EH (cell line): ENCODE results near the gene PTP4A2.
A peak's percentile ranks its signal among the peaks of the same experiment; 100 is the strongest.
"Not testable (repeated sequence)": the region's sequence is repeated elsewhere in the genome, so short reads cannot be mapped to it uniquely, and the experiment has no call there.

Source experiments
- DNase-seq: peaks from one replicate; pipeline ENCODE4 v3.0.0-alpha.2; 2015; ENCODE audit warnings: low read depth

PTP4A2 gene

DNA sequence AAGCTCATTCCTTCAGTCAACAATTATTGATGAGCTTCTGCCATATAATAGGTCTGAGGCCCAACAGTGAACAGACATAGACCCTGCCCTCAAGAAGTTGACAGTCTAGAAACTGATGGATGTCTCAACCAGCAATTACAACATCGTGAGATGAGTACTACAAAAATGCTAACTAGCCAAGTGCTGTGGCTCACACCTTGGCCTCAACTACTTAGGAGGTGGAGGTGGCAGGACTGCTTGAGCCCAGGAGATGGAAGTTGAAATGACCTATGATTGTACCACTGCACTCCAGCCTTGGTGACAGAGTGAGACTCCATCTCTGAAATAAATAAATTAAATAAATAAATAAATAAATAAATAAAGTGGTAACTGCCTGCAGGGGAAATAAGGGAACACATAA, 11.7 kb upstream of the PTP4A2 start:
- no peak for DNase-seq

DNA sequence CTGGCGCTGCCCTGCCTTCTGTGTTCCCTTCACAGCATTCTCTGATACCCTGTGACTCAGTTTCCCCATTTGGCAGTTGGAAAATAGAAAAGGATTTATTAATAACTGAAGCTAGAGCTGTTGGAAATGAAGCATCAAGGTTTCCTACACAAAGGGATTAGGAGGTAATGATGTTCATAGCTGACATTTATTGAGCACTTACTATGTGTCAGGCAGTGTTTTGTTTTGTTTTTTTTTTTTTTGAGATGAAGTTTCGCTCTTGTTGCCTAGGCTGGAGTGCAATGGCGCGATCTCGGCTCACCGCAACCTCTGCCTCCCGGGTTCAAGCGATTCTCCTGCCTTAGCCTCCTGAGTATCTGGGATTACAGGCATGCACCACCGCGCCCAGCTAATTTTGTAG, 7.5 kb upstream of the PTP4A2 start:
- not testable (repeated sequence) for DNase-seq

DNA sequence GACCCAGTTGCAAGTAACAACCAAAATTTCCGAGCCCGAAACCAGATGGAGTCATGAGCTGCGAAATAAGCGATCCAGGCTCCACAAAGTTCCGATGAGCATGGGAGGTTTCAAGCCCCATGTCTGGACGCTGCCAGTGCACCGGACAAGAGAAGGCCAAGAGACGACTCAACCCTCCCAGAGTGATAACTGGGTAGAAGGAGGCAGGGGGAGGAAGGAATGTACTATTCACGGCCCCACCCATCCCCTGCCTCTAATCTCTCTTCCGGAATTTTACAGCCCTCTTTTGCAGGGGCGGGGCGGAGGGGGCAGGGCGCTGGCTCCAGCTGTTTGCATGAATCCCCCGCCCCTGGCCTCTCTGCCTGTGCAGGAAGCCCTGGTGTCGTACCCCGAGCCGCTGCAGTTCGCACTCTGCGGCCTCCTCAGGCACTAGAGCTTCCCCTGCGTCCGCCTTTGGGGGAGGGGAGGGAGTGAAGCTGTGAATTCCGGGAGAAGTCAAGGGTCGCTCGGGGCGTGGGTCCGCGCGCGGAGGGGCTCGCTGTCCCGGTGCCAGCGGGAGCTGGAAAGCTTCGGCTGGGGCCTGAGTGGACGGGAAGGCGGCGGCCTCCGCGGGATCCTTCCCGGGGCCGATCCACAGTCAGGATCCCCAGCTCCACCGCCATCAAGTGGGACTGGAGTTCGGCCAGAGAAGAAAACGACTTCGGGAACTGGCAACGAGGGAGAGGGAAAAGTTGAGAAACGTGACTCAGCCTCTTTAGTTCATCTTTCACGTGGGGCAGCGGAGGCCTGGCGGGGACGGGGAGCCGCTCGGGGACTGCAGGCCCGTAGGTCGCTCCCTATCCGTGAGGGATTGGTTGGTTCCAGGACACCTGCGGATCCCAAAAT, 6.3 kb upstream of the PTP4A2 start:
- peak; percentile 93 for DNase-seq

DNA sequence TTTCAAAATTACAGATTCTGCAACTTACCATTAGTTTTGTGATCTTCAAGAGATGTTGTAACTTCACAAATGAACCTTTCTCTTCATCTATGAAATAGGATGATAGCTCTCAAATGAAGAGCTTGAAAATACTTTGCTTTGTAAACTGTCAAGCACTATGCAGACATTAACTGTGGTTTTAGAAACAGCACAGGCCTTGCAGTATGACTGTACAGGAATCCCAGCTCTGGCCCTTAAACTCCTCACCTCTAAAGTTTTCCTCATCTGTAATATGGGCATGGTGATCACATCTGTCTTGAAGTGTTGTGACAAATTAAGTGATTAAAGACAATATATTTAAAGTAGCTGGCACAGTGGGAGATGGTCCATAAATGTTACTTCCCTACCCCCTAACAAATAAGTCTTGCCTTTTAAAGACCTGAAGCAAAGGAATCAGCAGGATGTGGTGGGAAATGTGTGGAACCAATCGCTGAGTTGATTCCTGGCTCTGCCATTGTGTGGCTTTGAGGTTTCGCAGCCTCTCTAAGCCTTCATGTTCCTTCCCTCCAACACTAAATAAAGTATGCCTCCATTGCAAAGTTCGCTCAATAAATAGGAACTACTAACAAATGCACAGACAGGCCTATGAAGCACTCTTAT, 5.5 kb upstream of the PTP4A2 start:
- peak; percentile 36 for DNase-seq

DNA sequence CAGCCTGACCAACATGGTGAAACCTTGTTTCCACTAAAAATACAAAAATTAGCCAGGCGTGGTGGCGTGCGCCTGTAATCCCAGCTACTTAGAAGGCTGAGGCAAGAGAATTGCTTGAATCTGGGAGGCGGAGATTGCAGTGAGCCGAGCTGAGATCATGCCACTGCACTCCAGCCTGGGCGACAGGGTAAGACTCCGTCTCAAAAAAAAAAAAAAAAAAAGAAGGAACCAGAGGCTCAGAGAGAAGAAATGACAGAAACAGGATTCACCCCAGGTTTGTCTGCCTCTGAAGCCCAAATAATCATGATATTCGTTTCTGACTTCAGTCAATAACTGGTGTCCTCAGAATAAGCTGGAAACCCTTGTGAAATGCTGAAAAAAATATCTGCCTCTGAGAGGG, 3.9 kb upstream of the PTP4A2 start:
- not testable (repeated sequence) for DNase-seq

DNA sequence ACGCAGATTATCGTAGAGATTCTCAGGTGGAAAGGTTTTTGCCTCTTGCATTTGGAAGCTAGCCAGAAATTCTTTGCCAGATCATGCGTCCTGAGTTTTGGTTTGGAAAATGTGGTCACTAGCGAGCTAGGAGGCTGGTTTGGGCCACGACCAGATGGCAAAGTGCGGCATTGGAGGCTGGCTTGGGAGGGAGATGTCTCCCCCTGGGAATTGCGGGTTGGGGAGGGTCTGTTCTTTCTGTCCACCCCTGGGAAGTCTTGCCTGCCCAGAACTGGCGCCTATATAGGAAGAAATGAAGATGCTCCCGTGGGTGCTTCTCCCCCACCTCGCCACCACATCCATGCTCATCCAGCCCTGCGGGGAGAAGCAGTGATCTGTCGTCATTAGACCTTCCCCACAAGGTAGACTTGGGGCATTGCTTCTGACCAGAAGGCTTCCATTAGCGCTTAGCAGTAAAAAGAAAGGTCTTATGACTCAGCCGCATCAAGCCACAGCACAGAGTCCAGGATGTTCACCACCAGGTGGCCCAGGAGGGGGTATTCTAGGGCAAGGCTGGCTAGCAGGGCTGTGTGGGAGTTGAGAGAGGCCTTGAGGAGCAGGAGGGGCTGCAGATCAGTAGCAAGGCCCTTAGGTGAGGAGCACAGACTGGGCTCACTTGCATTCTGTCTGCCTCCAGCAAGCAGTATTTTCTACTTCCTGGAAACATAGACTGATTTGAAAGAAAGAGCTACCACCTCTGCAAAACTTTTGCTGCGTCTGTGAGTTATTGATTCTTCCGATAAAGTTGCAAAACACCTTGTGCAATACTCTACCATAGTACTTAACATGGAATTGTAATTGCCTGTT, 1.5 kb upstream of the PTP4A2 start:
- peak; percentile 88 for DNase-seq

DNA sequence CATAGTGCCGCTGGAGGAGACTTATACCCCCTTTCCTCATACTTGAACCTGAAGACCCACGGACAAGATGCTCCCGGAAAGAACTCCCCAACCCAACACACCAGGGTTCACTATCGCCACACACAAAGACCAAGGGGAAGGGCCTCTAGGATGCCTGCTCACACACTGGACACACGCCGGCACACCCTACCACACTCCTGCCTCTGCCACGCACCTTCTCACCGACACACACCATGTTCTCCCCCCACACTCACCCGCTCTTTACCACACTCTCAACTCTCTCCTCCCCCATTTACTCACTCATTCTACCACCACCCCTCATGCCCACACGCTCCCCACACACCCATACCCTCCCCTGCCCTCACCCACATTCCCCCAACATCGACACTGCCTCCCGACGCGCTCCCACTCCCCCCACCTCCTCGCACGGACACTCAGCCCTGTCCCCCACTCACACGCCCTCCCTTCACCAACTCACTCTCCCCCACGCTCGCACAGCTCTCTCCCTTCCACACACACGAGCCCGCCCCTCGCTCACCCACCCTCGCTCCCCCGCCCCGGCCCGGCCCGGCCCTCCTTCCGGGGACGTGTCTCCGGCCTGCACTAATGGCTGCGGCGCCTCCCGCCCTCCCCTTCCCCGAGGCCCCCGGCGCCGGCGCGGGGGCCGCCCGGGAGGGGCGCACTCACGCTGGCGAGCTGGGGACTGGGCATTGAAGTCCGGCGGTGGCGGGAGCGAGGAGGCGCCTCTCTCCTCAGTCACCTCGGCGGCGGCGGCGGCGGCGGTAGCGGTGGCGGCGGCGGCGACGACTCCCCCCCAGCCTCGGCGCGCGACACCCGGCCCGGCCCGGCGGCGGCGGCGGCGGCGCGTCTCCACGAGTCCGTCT, 626 bp downstream of the PTP4A2 start:
- peak; percentile 76 for DNase-seq

DNA sequence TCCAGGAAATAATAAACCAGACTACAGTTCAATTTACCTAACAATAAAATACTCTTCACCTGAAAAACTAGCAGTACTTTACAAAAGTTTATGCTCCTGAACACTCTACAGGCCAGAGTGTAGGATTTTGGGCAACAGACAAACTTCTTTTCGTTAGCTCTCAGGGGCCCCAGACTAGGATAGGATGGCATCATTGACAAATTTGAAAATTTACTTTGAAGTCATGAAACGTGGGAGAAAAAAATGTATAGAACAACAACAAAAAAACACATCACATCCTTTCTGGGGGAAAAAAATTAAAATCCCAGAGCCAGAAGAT, 1.2 kb downstream of the PTP4A2 start:
- DNase-seq: no peak

DNA sequence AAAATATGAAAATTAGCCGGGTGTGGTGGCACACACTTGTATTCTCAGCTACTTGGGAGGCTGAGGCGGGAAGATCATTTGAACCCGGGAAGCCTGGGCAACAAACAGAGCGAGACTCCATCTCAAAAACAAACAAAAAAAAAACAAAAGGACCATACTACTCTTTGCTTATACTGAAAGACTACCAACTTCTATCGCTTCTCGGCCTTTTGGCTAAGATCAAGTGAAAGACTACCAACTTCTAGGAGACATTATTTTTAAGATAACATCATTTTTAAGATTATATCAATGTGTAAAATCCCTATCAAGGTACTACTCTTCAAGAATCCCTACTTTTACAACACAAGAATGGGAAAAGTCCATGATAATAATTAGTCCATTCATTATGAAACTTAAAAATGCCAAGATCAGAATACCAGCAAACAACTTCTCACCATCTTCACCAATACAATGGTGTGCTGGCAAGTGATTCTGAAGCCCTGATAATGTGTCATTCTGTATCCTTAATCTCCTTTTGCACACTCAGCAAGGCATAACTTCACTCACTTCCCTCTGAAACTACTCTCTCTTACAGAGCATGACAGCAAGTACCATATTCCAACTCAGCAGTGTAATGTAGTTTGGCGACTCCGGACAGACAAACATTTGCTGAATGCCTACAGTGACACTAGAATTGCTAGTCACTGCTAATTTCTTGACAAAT, 1.7 kb downstream of the PTP4A2 start:
- DNase-seq: peak; percentile 33

DNA sequence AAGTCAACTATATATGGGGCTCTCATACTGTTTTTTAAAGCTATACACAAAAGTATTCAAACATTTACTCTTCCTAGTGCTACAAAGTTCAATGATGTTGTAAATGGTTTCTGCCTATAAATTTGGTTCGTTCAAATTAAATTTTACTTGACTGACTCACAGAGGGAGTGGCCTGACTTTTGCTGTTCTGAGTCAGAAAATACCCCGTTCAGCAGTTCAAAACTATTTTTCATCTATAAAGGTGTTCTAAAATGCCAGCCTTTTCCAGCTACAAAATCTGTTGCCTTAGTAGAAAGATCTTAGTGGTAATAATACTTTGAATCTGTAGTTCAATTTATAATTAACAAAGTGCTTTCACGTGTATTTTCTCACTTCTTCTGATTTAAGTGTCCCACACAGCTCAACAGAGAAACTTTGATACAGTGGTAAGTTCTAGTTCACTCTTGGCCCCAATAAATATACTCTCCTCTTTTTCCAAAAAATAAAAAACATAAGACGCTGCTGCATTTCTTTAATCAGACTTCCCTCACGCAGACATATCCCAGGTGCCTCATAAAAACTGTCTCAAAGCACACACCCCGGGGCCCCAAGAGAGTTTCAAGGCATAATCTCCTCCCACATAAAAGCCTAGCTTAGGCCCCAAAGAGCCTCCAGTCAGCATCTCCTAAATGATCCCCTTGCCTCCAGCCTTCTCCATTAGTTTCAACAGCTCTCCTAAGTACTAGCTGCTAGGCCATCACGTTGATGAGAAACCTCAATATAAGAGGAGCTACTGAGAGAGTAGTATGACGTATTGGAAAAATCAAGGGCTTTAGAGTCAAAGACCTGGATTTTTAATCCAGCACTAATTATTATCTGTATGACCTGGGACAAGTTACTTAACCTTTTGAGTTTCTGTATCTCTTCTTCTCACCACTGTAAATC, 3.2 kb downstream of the PTP4A2 start:
- peak; percentile 76 for DNase-seq

DNA sequence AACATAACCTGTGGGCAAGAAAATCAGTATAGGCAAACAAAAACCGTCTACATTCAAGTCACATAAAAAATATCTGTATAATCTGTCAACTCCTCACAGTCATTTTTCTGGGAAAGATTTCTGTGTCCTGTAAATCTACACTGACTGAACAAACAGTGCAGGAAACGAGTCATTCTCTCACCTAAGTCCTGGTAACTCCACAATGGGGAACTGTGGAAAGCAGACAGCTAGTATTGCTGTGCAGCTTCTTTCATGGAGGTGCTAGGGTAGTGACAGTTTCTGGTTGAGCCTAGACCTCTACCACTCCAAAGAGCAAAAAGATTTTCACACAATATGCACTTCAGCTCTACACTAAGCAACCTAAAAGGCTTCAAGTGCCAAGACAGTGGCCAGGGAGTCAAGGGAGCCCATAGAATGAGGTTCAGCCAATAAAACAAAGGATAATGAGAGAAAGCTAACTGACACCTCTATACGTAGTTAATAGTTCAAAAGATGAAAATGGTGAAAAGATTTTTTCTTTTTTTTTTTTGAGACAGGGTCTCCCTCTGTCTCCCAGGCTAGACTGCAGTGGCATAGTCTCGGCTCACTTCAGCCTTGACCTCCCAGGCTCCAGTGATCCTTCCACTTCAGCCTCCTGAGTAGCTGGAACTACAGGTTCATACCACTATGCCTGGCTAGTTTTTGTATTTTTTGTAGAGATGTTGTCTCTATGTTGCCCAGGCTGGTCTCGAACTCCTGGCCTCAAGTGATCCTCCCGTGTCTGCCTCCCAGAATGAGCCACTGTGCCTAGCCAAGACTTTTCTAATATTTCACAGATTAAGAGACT, 5.5 kb downstream of the PTP4A2 start:
- peak; percentile 21 for DNase-seq

DNA sequence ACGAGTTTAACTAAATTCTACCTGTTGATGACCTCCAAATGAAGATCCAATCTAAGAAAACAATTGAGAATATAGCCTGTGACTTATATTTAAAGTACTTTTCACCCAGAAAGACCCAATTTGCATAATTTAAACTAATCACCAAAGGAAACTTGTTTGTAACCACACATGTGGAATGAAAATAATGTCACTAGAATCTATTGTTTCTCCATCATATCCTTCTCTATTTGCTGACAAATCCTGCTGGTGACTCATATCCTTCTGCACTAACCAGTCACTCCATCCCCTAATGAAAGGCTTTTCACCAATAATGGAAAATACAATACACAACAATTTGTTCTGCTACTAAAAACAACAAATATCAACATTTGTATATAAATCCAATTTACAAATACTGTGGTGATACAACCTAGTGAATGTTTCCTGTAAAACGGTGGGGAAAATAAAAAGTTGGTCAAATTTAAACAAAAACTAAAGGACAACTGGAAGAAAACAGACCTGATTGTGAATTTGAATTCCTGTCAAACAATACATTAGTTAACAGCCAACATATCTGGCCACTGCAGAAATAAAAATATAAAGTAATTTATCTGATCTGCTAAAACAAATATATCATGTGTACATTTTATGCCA, 6.5 kb downstream of the PTP4A2 start:
- peak; percentile 70 for DNase-seq

DNA sequence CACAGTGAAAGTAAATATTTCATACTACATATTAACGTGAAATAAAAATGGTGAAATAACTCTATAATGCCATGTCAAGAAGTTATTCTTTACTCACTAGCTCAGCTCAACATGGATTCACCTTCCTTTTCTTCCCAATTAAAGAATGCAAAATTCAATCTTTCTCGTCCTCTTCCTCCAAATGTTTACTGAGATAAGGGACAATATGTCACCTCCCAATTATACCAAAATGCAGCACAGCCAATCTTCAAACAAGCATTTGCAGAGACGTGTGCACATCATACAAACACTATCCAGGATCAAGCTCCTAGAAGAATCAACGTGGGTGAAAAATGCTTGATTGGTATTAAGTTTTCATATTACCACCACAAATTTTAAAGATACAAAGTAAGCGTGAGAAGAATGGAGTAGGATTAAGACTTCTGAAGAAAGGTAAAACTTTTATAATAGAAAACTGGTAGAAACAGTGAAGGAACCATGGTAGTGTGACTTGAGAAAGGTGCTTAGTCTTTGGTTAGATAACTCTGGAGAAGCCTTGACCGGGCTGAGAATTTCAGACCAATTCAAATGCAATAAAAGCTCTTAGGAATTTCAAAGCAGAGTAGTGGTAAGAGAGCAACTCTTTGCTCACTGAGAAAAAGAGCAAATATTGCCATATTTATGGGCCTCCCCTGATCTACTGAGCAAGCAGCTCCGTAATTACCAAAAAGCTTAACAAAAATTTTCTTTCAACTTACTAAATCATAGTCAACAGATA, 7.2 kb downstream of the PTP4A2 start:
- DNase-seq: peak; percentile 25

DNA sequence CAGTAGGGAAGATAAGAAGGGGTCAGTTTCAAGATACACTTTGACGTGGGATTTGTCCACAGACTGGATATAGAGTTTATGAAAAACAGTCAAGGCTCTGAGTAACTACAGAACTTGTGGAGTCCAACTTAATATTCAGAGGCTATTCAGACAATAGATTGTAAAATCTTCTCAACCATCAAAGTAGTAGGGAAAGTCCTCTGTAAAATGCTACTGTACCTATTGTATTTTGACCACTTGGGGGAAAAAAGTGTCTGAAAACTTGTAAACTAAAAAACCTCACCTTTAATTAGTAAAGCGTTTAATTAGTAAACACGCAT, 10.5 kb downstream of the PTP4A2 start:
- DNase-seq: no peak

DNA sequence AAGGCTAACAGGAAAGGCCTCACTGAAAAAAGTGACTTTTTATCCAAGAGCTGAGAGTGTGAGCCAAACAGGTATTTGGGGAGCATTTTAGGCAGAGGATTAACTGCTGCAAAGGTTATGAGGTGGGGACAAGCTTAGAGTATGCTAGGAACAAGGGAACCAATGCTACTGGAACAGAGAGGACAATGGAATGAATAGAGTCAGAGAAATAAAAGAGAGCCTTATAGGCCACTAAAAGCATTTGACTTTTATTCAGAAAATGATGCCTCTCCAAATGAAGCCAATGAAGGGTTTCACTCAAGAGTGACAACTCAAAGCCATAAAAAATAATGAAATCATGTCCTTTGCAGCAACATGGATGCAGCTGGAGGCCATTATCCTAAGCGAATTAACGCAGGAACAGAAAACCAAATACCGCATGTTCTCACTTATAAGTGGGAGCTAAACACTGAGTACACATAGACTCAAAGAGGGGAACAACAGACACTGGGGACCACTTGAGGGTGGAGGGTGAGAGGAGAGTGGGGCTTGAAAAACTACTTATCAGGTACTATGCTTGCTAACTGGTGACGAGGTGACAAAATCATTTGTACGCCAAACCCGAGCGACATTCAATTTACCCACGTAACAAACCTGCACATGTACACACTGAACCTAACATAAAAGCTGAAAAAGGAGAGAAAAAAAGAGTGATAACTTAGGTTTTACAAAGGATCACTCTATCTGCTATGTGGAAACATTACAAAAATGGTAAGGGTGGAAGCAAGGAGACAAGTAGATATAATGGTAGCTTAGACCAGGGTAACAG, 11.1 kb downstream of the PTP4A2 start:
- no peak for DNase-seq

DNA sequence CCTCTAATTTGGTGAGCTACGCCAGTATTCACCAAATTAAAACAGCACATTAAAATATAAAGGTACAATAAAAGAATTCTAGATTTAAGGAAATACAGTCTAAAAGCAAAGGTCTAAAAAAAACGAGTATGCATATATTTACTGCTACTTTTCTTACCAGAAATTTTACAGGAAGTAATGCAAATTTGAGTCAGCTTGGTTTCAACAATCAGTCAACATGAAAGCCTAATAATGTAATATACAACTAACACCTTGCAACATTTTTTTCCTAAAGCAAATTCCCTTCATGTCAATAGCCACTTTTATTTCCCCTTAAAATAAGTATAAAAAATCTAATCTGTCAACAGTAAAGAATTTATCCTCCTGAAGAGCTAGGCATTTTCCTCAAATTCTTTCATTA, 11.9 kb downstream of the PTP4A2 start:
- DNase-seq: no peak

DNA sequence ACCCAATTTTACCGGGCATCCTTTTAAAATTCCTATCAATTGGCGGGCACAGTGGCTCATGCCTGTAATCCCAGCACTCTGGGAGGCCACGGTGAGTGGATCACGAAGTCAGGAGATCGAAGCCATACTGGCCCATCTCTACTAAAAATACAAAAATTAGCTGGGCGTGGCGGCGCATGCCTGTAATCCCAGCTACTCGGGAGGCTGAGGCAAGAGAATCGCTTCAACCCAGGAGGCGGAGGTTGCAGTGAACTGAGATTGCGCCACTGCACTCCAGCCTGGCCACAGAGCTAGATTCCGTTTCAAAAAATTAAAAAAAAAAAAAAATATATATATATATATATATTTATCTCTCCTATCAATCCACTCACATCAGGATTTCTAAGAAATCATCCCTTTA, 12.3 kb downstream of the PTP4A2 start:
- DNase-seq: not testable (repeated sequence)
